ENCODE results near the gene CDC42EP3.
A peak's percentile ranks its signal among the peaks of the same experiment; 100 is the strongest.

Gene CDC42EP3

GRCh38 chr2:37614061-37614738, 57.2 kb downstream of the CDC42EP3 start:
- peak in 1 of 2 donors; percentile 32 for DNase-seq

- no peak for DNase-seq
Measured at GRCh38 chr2:37612382-37612781, 59.1 kb downstream of the CDC42EP3 start.

GRCh38 chr2:37610638-37611289, 60.7 kb downstream of the CDC42EP3 start:
- no peak for DNase-seq

- DNase-seq = no peak
Measured at GRCh38 chr2:37609782-37610181, 61.7 kb downstream of the CDC42EP3 start.

- DNase-seq = no peak
Measured at GRCh38 chr2:37604716-37605115, 66.7 kb downstream of the CDC42EP3 start.

GRCh38 chr2:37602702-37603101, 68.7 kb downstream of the CDC42EP3 start:
- no peak for DNase-seq

GRCh38 chr2:37602040-37602439, 69.4 kb downstream of the CDC42EP3 start:
- DNase-seq = no peak

- DNase-seq = no peak
Measured at GRCh38 chr2:37601569-37601968, 69.9 kb downstream of the CDC42EP3 start.

GRCh38 chr2:37600735-37601134, 70.7 kb downstream of the CDC42EP3 start:
- DNase-seq = no peak

- peak; percentile 78 to 84 for DNase-seq
Measured at GRCh38 chr2:37599688-37600525, 71.5 kb downstream of the CDC42EP3 start.

GRCh38 chr2:37593694-37594093, 77.7 kb downstream of the CDC42EP3 start:
- DNase-seq = no peak

- DNase-seq = no peak
Measured at GRCh38 chr2:37593024-37593423, 78.4 kb downstream of the CDC42EP3 start.
